ENCODE data around the gene EML2.

Gene EML2

GRCh38 chr19:45601524-45602374, 37.4 kb downstream of the EML2 start, which contains the start of gene GPR4:
Gene GPR4, minus strand, starts transcription at chr19:45602212. Its CDS starts 10,346 bp downstream, at chr19:45591866.
- TF ChIP-seq CTCF (IDR thresholded peaks at IDR 0.05; ENCODE audit: low read length), result no peak
- no peak for TF ChIP-seq EZH2 (optimal IDR thresholded peaks at IDR 0.05; ENCODE audit: low read depth, low read length)
- no peak for TF ChIP-seq EZH2phosphoT487 (IDR thresholded peaks at IDR 0.05; ENCODE audit: low read length)
- H3K36me3 ChIP-seq (replicated peaks; ENCODE audit: insufficient read depth, low read length), result no peaks in the 10 kb centered on the region
- H3K4me3 ChIP-seq (ENCODE audit: low read length), result no peak within 1 kb of the TSS
- no peak within 1 kb of the TSS for H2AFZ ChIP-seq (ENCODE audit: low read length)
- H3K27ac ChIP-seq (ENCODE audit: low read length), result no peak within 1 kb of the TSS
- H3K9ac ChIP-seq (ENCODE audit: low read length), result no peak within 1 kb of the TSS
- no peaks in the 10 kb centered on the region for H3K9me2 ChIP-seq (replicated peaks; ENCODE audit: insufficient read depth, low read length)
- no peaks in the 10 kb centered on the region for H4K20me1 ChIP-seq (ENCODE audit: insufficient read depth, low read length)
- H3K27me3 ChIP-seq (replicated peaks; ENCODE audit: insufficient read depth, low read length), result peaks cover 63% of the 10 kb centered on the region
- no peak within 1 kb of the TSS for H3K4me2 ChIP-seq (ENCODE audit: low read depth, low read length)
- H3K4me1 ChIP-seq (ENCODE audit: low read length), result 0 out of 2 replicates have a peak, but pooled peaks cover 7% of the 10 kb centered on the region
- H3K9me3 ChIP-seq (replicated peaks; ENCODE audit: insufficient read depth, low read length), result no peaks in the 10 kb centered on the region
- no peaks in the 10 kb centered on the region for H3F3A ChIP-seq (ENCODE audit: insufficient read depth, low read length)
- H3K79me2 ChIP-seq (ENCODE audit: low read length), result no peaks in the 10 kb centered on the region
- no peak for DNase-seq

- no peak for DNase-seq
- H3K4me3 ChIP-seq (ENCODE audit: low read length), result no peak overlapping the region
- H3K36me3 ChIP-seq (replicated peaks; ENCODE audit: insufficient read depth, low read length), result no peaks in the 10 kb centered on the region
- H3K9ac ChIP-seq (ENCODE audit: low read length), result no peak overlapping the region
- no peaks in the 10 kb centered on the region for H3K79me2 ChIP-seq (ENCODE audit: low read length)
- H3K27ac ChIP-seq (ENCODE audit: low read length), result no peak overlapping the region
- TF ChIP-seq EZH2phosphoT487 (IDR thresholded peaks at IDR 0.05; ENCODE audit: low read length) (no peak), CTCF (IDR thresholded peaks at IDR 0.05; ENCODE audit: low read length) (no peak), EZH2 (optimal IDR thresholded peaks at IDR 0.05; ENCODE audit: low read depth, low read length) (no peak)
- H3K9me3 ChIP-seq (replicated peaks; ENCODE audit: insufficient read depth, low read length), result no peaks in the 10 kb centered on the region
- peaks cover 68% of the 10 kb centered on the region for H3K27me3 ChIP-seq (replicated peaks; ENCODE audit: insufficient read depth, low read length)
- H4K20me1 ChIP-seq (ENCODE audit: insufficient read depth, low read length), result no peaks in the 10 kb centered on the region
- no peak overlapping the region for H3K4me2 ChIP-seq (ENCODE audit: low read depth, low read length)
- 0 out of 2 replicates have a peak, but pooled peaks cover 7% of the 10 kb centered on the region for H3K4me1 ChIP-seq (ENCODE audit: low read length)
- no peak overlapping the region for H2AFZ ChIP-seq (ENCODE audit: low read length)
- H3F3A ChIP-seq (ENCODE audit: insufficient read depth, low read length), result no peaks in the 10 kb centered on the region
- no peaks in the 10 kb centered on the region for H3K9me2 ChIP-seq (replicated peaks; ENCODE audit: insufficient read depth, low read length)
Observed at GRCh38 chr19:45601115-45601514, 38.1 kb downstream of the EML2 start.

GRCh38 chr19:45600340-45600885, 38.8 kb downstream of the EML2 start:
- DNase-seq, result no peak
- Histone ChIP-seq H3K36me3 (replicated peaks; ENCODE audit: insufficient read depth, low read length) (no peaks in the 10 kb centered on the region), H3K4me2 (ENCODE audit: low read depth, low read length) (no peak overlapping the region), H3K79me2 (ENCODE audit: low read length) (no peaks in the 10 kb centered on the region), H3K27me3 (replicated peaks; ENCODE audit: insufficient read depth, low read length) (peaks cover 74% of the 10 kb centered on the region), H3K9me2 (replicated peaks; ENCODE audit: insufficient read depth, low read length) (no peaks in the 10 kb centered on the region), H4K20me1 (ENCODE audit: insufficient read depth, low read length) (no peaks in the 10 kb centered on the region), H3K27ac (ENCODE audit: low read length) (no peak overlapping the region), H3K4me3 (ENCODE audit: low read length) (no peak overlapping the region), H2AFZ (ENCODE audit: low read length) (no peak overlapping the region), H3K9ac (ENCODE audit: low read length) (no peak overlapping the region), H3K4me1 (ENCODE audit: low read length) (0 out of 2 replicates have a peak, but pooled peaks cover 7% of the 10 kb centered on the region), H3F3A (ENCODE audit: insufficient read depth, low read length) (no peaks in the 10 kb centered on the region), H3K9me3 (replicated peaks; ENCODE audit: insufficient read depth, low read length) (no peaks in the 10 kb centered on the region)
- TF ChIP-seq EZH2phosphoT487 (IDR thresholded peaks at IDR 0.05; ENCODE audit: low read length) (no peak), EZH2 (optimal IDR thresholded peaks at IDR 0.05; ENCODE audit: low read depth, low read length) (no peak), CTCF (IDR thresholded peaks at IDR 0.05; ENCODE audit: low read length) (no peak)
